Mucosa of descending colon (tissue), 3 donors: ENCODE data around the gene TESK2. TPM values are rescaled to one million over a fixed set of nuclear protein-coding genes. Genes with fewer than 3 reads are reported as not detected.
A peak's percentile ranks its signal among the peaks of the same experiment; 100 is the strongest.

Source experiments
- ATAC-seq: fragments of 200-7000 bp; cut with Tn5 transposase; one replicate; pipeline ENCODE4 v1.9.1; 2020; ENCODE audit warnings: mild to moderate bottlenecking, moderate library complexity
- DNase-seq, 3 donors: peaks; one replicate each; pipeline ENCODE4 v3.0.0-alpha.2; 2020
- H3K36me3 ChIP-seq: fragments of 200-600 bp; one replicate; pipeline ENCODE4 v1.8.0; 2021; ENCODE audit warnings: low read depth, mild to moderate bottlenecking
- H3K4me1 ChIP-seq: fragments of 200-600 bp; one replicate; pipeline ENCODE4 v1.8.0; 2021; ENCODE audit warnings: low read depth, mild to moderate bottlenecking
- H3K4me3 ChIP-seq: fragments of 200-600 bp; one replicate; pipeline ENCODE4 v1.8.0; 2021; ENCODE audit warnings: mild to moderate bottlenecking
- H3K9me3 ChIP-seq: fragments of 200-600 bp; one replicate; pipeline ENCODE4 v1.8.0; 2021; ENCODE audit warnings: mild to moderate bottlenecking
- intact Hi-C, 2 donors: fragments of 100-400 bp; cut with DNase I in 1 of 2; cut with micrococcal nuclease in 1 of 2; formaldehyde crosslinking; loops; one replicate each; pipeline versions ENCODE4 v1.11.0 to v1.11.1; 2022; cut with DNase I, micrococcal nuclease
- total RNA-seq, 3 donors: library from RNA; stranded (reverse); fragmentation: NEBNext Ultra II Directional in 2 of 3; extraction: Animal tissue kit (Norgen Biotek cat#: 25700) in 2 of 3; gene quantifications; one replicate each; pipeline versions ENCODE4 v1.2.1 to v1.2.4, GENCODE V29; 2021 to 2023
- TF ChIP-seq, protein P1 (sequence below): fragments of 200-600 bp; IDR thresholded peaks from one replicate; pipeline ENCODE4 v1.8.0; 2022; ENCODE audit warnings: antibody characterized with exemption, mild to moderate bottlenecking
- donor health status: DM: no; HTN: no; CAD: no; lungs with moderate emphysema.
- donor health status: DM: no; HTN: no; CAD: no.
- donor health status: DM: no; HTN: yes; CAD: no.

Gene TESK2
- total RNA-seq, 3 donors from 2014 or later: 10.7 to 19.9 (median 10.8) TPM

DNA sequence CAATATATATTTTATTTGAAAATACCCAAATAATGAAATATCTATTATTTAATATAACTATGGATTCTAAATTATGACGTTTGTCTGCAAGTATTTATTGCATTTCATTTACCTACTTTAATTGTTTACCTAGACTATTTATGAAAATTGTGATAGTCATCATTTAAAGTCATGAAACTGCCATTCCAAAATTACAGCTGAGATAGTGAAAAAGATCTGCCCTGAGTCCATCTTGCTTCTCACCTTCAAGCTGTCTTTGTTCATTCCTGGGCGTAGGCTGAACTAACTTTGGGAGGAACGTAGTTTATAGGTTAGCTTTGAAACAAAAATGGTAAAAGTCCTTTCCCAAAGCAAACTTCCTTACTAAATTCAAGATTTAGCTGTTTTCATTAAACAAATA is 176.7 kb downstream of the TESK2 start:
- no peaks in the 10 kb centered on the region for H3K36me3 ChIP-seq
- TF ChIP-seq, protein P1, sequence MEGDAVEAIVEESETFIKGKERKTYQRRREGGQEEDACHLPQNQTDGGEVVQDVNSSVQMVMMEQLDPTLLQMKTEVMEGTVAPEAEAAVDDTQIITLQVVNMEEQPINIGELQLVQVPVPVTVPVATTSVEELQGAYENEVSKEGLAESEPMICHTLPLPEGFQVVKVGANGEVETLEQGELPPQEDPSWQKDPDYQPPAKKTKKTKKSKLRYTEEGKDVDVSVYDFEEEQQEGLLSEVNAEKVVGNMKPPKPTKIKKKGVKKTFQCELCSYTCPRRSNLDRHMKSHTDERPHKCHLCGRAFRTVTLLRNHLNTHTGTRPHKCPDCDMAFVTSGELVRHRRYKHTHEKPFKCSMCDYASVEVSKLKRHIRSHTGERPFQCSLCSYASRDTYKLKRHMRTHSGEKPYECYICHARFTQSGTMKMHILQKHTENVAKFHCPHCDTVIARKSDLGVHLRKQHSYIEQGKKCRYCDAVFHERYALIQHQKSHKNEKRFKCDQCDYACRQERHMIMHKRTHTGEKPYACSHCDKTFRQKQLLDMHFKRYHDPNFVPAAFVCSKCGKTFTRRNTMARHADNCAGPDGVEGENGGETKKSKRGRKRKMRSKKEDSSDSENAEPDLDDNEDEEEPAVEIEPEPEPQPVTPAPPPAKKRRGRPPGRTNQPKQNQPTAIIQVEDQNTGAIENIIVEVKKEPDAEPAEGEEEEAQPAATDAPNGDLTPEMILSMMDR: no peak
- ATAC-seq: no peak
- intact Hi-C loops: no loop called here
- H3K9me3 ChIP-seq: no peaks in the 10 kb centered on the region
- no peak for DNase-seq
- H3K4me1 ChIP-seq: no peaks in the 10 kb centered on the region
- no peak overlapping the region for H3K4me3 ChIP-seq

DNA sequence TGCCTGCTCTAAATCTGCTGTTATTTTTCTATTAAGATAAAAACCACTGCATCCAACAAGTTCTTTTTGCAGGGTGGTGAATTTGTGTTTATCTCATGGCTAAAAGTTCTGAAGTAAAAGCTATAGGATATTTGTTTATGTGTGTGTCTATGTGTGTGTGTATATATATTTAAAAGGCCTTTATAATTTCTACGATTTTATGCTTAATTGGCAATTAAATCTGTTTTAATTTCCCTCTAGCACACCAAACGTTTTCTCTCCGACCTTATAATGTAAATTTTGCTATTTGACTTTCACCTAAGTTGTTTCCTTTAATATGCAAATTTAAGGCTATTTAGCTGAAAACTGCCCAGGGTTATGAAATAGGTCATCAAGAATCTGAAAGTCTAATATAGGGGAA is 184.1 kb downstream of the TESK2 start:
- no peaks in the 10 kb centered on the region for H3K36me3 ChIP-seq
- no peaks in the 10 kb centered on the region for H3K9me3 ChIP-seq
- intact Hi-C loops: no loop called here
- TF ChIP-seq, protein P1: no peak
- peaks cover 11% of the 10 kb centered on the region for H3K4me1 ChIP-seq
- no peak overlapping the region for H3K4me3 ChIP-seq
- ATAC-seq (no peak), DNase-seq (no peak)

GRCh38 chr1:45306319-45306718 is 184.6 kb downstream of the TESK2 start:
- intact Hi-C loops: no loop called here
- peaks cover 11% of the 10 kb centered on the region for H3K4me1 ChIP-seq

DNA sequence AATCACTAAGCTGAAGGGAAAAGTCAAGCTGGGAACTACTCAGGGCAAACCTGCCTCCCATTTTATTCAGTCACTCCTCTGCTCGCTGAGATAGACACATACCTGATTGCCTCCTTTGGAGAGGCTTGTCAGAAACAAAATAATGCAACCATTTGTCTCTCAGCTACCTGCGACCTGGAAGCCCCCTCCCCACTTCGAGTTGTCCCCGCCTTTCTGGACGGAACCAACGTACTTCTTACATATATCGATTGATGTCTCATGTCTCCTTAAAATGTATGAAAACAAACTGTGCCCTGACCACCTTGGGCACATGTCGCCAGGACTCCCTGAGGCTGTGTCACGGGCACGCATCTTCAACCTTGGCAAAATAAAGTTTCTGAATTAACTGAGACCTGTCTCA is 185.7 kb downstream of the TESK2 start:
- Histone ChIP-seq H3K4me3 (no peak overlapping the region), H3K36me3 (no peaks in the 10 kb centered on the region), H3K9me3 (no peaks in the 10 kb centered on the region), H3K4me1 (peaks cover 11% of the 10 kb centered on the region)
- DNase-seq (no peak), ATAC-seq (no peak)
- TF ChIP-seq, protein P1: no peak
- intact Hi-C loops: no loop called here

More at GRCh38 chr1:45306319-45306718, 184.6 kb downstream of the TESK2 start:
- H3K9me3 ChIP-seq: no peaks in the 10 kb centered on the region
- no peak overlapping the region for H3K4me3 ChIP-seq
- ATAC-seq: no peak
- TF ChIP-seq, protein P1: no peak
- no peak for DNase-seq
- no peaks in the 10 kb centered on the region for H3K36me3 ChIP-seq

DNA sequence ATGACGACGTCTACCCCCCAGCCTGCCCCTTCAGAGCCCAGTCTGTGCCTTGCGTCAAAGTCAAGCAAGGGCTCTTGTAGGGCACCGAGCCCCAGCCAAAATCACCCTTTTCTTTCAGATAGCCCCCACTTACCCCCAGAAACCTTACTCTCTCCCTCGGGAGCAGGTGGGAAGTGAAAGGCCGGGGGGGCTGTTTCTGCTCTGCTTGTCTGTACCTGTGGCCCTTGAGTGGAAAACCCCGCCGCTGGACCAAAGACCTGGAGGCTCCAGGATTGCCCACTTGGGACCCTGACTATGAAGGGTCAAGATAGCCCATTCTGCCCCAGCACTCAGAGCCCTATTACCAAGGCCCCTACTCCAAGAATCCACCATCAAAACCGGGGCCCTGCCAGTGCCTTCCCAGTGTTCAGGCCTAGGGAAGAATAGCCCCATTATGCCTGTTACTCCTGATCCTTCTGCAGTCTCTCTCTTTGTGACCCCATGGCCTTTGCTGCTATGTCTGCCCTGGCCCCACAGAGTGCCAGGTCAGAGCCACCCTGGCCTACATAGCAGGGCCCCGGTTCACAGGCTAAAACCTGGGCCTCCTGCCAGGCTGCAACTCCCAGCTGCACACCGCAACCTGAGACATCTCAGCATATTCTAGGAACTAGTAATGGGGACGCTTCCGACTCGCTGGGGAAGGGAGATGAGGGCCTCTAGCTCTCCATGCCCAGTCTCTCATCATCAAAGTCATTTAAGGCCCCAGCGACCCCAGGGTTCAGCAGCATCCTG is 186.5 kb downstream of the TESK2 start:
- no peaks in the 10 kb centered on the region for H3K36me3 ChIP-seq
- TF ChIP-seq, protein P1: no peak
- peaks cover 11% of the 10 kb centered on the region for H3K4me1 ChIP-seq
- DNase-seq (peak; percentile 54 to 67 (median 67)), ATAC-seq (peak; percentile 1)
- no peaks in the 10 kb centered on the region for H3K9me3 ChIP-seq
- intact Hi-C loops: loop anchor here in 1 of 2 donors (5.0 kb wide), 1 partner anchor 292 kb away; the partner anchor contains the start of genes HECTD3 and UROD
- H3K4me3 ChIP-seq: peak overlapping the region; percentile 49
